Endothelial cell of umbilical vein (primary cell): ENCODE results near the gene CRB1. TPM values are rescaled to one million over a fixed set of nuclear protein-coding genes. Genes with fewer than 3 reads are reported as not detected.

Experiments
- BruUV-seq: library from RNA; stranded (reverse); fragments of 400-500 nt; replicated peaks from 2 replicates; lab custom pipeline; 2021; lab: Mats Ljungman, UMichigan
- CTCF ChIA-PET: fragments of 300-600, 350-600 bp; sonication (Branson Sonifier 250); formaldehyde crosslinking; loops from one replicate; lab custom pipeline; 2021; ENCODE audit warnings: antibody characterized with exemption, inconsistent platforms; lab: Charles Lee
- POLR2A ChIA-PET: fragments of 300-600, 350-600 bp; sonication (Branson Sonifier 250); formaldehyde crosslinking; loops from one replicate; lab custom pipeline; 2021; ENCODE audit warnings: antibody characterized with exemption, inconsistent platforms; lab: Charles Lee
- DNase-seq: peaks from one replicate; pipeline ENCODE4 v3.0.0-alpha.2; 2011; ENCODE audit warnings: low read depth, low spot score
- FAIRE-seq: peaks from 2 replicates; lab custom pipeline; 2011; peaks lifted over from hg19 to GRCh38; lab: Jason Lieb, UNC
- H2AFZ ChIP-seq: 2 replicates; pipeline ENCODE4 v1.6.0; 2012; ENCODE audit warnings: low read depth, low read length, control low read depth, inconsistent platforms
- H3K27ac ChIP-seq: 2 replicates; pipeline ENCODE4 v1.5.1; 2011; ENCODE audit warnings: low read depth, mild to moderate bottlenecking, control low read depth, low read length, moderate library complexity; ENCODE audit not compliant: insufficient read depth
- H3K27me3 ChIP-seq, 2 experiments: 2 replicates each; pipeline versions ENCODE4 v1.6.0 to v1.6.1; 2011; ENCODE audit warnings: low read length in 2 of 2, mixed read lengths in 1 of 2; ENCODE audit not compliant: control insufficient read depth in 2 of 2, insufficient read depth in 2 of 2
- H3K36me3 ChIP-seq, 2 experiments: 2 replicates in 1 of 2; 3 replicates in 1 of 2; pipeline ENCODE4 v1.5.1; 2011; ENCODE audit warnings: low read length in 2 of 2, mild to moderate bottlenecking in 1 of 2, moderate library complexity in 1 of 2; ENCODE audit not compliant: control insufficient read depth in 2 of 2, insufficient read depth in 2 of 2; ENCODE audit errors: extremely low read depth in 1 of 2
- H3K4me1 ChIP-seq: 3 replicates; pipeline ENCODE4 v1.5.1; 2011; ENCODE audit warnings: mild to moderate bottlenecking, low read length; ENCODE audit not compliant: control insufficient read depth, insufficient read depth; ENCODE audit errors: extremely low read depth
- H3K4me2 ChIP-seq: 2 replicates; pipeline ENCODE4 v1.6.1; 2011; ENCODE audit warnings: low read length, control low read depth, mixed read lengths; ENCODE audit not compliant: insufficient read depth
- H3K4me3 ChIP-seq, 3 experiments: fragments of 200-600 bp in 1 of 3; sonication (generic), shearing (Covaris generic) in 1 of 3; replicated peaks in 1 of 3; 2 replicates each; pipeline ENCODE4 v1.5.1; 2011 to 2016; ENCODE audit warnings: control low read depth in 3 of 3, low read length in 3 of 3, mild to moderate bottlenecking in 2 of 3, inconsistent platforms in 1 of 3, low read depth in 1 of 3, moderate library complexity in 1 of 3; ENCODE audit not compliant: insufficient read depth in 1 of 3
- H3K79me2 ChIP-seq: 2 replicates; pipeline ENCODE4 v1.6.0; 2012; ENCODE audit warnings: low read length, inconsistent platforms; ENCODE audit not compliant: control insufficient read depth, insufficient read depth
- H3K9ac ChIP-seq: replicated peaks from 2 replicates; pipeline ENCODE3; 2011; ENCODE audit warnings: low read length, control low read depth; ENCODE audit not compliant: insufficient read depth; ENCODE audit errors: extremely low read depth
- H3K9me1 ChIP-seq: replicated peaks from 3 replicates; pipeline ENCODE4 v1.6.0; 2011; ENCODE audit warnings: mild to moderate bottlenecking, low read length; ENCODE audit not compliant: control insufficient read depth, insufficient read depth; ENCODE audit errors: extremely low read depth
- H3K9me3 ChIP-seq: replicated peaks from 2 replicates; pipeline ENCODE4 v1.5.1; 2012; ENCODE audit warnings: low read length, inconsistent platforms; ENCODE audit not compliant: control insufficient read depth, insufficient read depth
- H4K20me1 ChIP-seq: replicated peaks from 2 replicates; pipeline ENCODE3; 2011; ENCODE audit warnings: mild to moderate bottlenecking, low read length; ENCODE audit not compliant: control insufficient read depth, insufficient read depth; ENCODE audit errors: extremely low read depth
- CTCF ChIP-seq, 2 donors: IDR thresholded peaks; 1 replicate in 1 of 2; 2 replicates in 1 of 2; pipeline ENCODE4 v1.5.1; 2011; ENCODE audit warnings: low read length in 2 of 2, mild to moderate bottlenecking in 2 of 2, moderate library complexity in 2 of 2, control low read depth in 1 of 2, inconsistent platforms in 1 of 2, low read depth in 1 of 2; ENCODE audit not compliant: insufficient read depth in 1 of 2; ENCODE audit errors: extremely low read depth in 1 of 2
- EZH2 ChIP-seq: IDR thresholded peaks from 2 replicates; pipeline ENCODE4 v1.6.1; 2012; ENCODE audit warnings: borderline replicate concordance, low read depth, mild to moderate bottlenecking, moderate library complexity, low read length, inconsistent platforms; ENCODE audit not compliant: severe bottlenecking
- FOS ChIP-seq: IDR thresholded peaks from 2 replicates; pipeline ENCODE4 v1.6.1; 2011; ENCODE audit warnings: mild to moderate bottlenecking, low read length, moderate library complexity, borderline replicate concordance; ENCODE audit not compliant: insufficient read depth
- GATA2 ChIP-seq: IDR thresholded peaks from 2 replicates; pipeline ENCODE4 v1.7.0; 2011; ENCODE audit warnings: low read depth, mild to moderate bottlenecking, moderate library complexity, mixed read lengths, low read length; ENCODE audit not compliant: insufficient read length, insufficient read depth
- JUN ChIP-seq: IDR thresholded peaks from 2 replicates; pipeline ENCODE4 v1.6.1; 2011; ENCODE audit warnings: borderline replicate concordance, low read depth; ENCODE audit not compliant: insufficient read length, insufficient read depth
- MAX ChIP-seq: IDR thresholded peaks from 2 replicates; pipeline ENCODE4 v1.6.1; 2011; ENCODE audit not compliant: insufficient read depth, insufficient read length
- MYC ChIP-seq: IDR thresholded peaks from one replicate; pipeline ENCODE4 v1.6.1; 2011; ENCODE audit warnings: mild to moderate bottlenecking, low read depth, low read length
- POLR2A ChIP-seq: IDR thresholded peaks from 2 replicates; pipeline ENCODE4 v1.6.1; 2012; ENCODE audit warnings: low read depth, mild to moderate bottlenecking, control low read depth, low read length
- POLR2AphosphoS5 ChIP-seq: IDR thresholded peaks from 2 replicates; pipeline ENCODE4 v1.6.1; 2012; ENCODE audit warnings: low read depth, mild to moderate bottlenecking, control low read depth, low read length, moderate library complexity; ENCODE audit not compliant: insufficient read depth
- dilution Hi-C: fragments of 300-500 bp; cut with MboI; formaldehyde crosslinking; loops from one replicate; pipeline ENCODE4 v1.15.0; 2019; ENCODE audit warnings: low sequenced_read_pairs; ENCODE audit not compliant: extremely low pct_ligation_motif_present
- intact Hi-C: fragments of 100-400 bp; cut with micrococcal nuclease; formaldehyde crosslinking; loops from one replicate; pipeline ENCODE4 v1.10.0; 2022
- polyA plus RNA-seq, 4 experiments: library from polyadenylated mRNA; depleted of rRNA in 3 of 4; stranded (reverse) in 3 of 4; unstranded in 1 of 4; fragments of >200 nt; gene quantifications; 2 replicates each; pipeline versions ENCODE4 v1.2.1 to v1.2.3, GENCODE V29; 2011 to 2012; ENCODE audit warnings: missing spikeins in 1 of 4
- total RNA-seq: library from RNA; stranded (reverse); gene quantifications from 2 replicates; pipeline ENCODE4 v1.2.3, GENCODE V29; 2021

Gene CRB1
- total and polyA plus RNA-seq, 2 donors (not counting 3 experiments of a cell fraction or from before 2014, with no cell fraction given), result not detected

- Histone ChIP-seq H3K9me1 (no peaks in the 10 kb centered on the region), H3K36me3 (no peaks in the 10 kb centered on the region), H3K27ac (no peak overlapping the region), H3K9ac (no peak overlapping the region), H3K4me2 (no peak overlapping the region), H3K9me3 (no peaks in the 10 kb centered on the region), H4K20me1 (no peaks in the 10 kb centered on the region), H3K4me1 (no peaks in the 10 kb centered on the region), H3K79me2 (no peaks in the 10 kb centered on the region), H3K4me3 (no peak overlapping the region), H2AFZ (no peak overlapping the region), H3K27me3 (no peaks in the 10 kb centered on the region)
- no peak for DNase-seq
- FAIRE-seq, result no peak
- POLR2A ChIA-PET, result no interaction called here
- no TSS peak for BruUV-seq
- dilution Hi-C loops (no loop called here), intact Hi-C loops (no loop called here)
- CTCF ChIA-PET, result interaction anchor here (1.4 to 1.5 kb wide), 2 partner anchors 70 to 105 kb away, joined by 3 read pairs; no protein-coding TSS in a partner anchor
- no peak for TF ChIP-seq GATA2
- no peak for TF ChIP-seq POLR2AphosphoS5
- no peak for TF ChIP-seq JUN
- no peak for TF ChIP-seq EZH2
- TF ChIP-seq CTCF (IDR thresholded peaks at IDR 0.05; ENCODE audit: extremely low read depth in 1 of 2, insufficient read depth in 1 of 2, low read depth in 1 of 2, low read length in 2 of 2), result no peak
- TF ChIP-seq POLR2A, result no peak
- TF ChIP-seq FOS, result no peak
- no peak for TF ChIP-seq MYC
- no peak for TF ChIP-seq MAX
Measured at GRCh38 chr1:197285526-197286205, 17.6 kb downstream of the CRB1 start.
